Stimulated activated CD4-positive, alpha-beta T cell treated with anti-CD3 and anti-CD28 coated beads, Interleukin-12 subunit alpha, Interleukin-12 subunit beta, amount 100 ng/mL, for 4 hours (primary cell): ENCODE results near the gene TIMM44.
"Not testable (repeated sequence)": the region's sequence is repeated elsewhere in the genome, so short reads cannot be mapped to it uniquely, and the experiment has no call there.

Experiments
- DNase-seq: peaks from one replicate; pipeline ENCODE4 v3.0.0-alpha.2; 2020

The TIMM44 gene

DNA sequence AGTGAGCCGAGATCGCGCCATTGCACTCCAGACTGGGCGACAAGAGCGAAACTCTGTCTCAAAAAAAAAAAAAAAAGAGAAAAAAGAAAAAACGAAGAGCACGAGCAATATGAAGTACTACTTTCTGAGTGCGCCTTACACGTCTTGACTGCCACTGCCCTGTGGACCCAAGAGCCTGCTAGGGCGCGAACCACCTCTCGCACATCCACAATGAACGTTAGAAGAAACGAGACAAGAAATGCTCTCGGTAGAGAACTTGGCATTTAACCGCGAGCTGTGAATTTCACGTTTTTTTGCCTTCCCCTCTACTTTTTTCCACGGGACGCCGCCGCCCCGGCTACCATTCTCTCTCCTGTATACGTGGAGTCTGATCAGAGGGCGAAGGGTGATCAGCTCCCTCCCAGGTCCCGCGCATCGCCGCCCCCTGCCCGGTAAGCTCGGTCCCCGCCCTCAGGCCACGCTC, 454 bp downstream of the TIMM44 start:
- DNase-seq = no peak

DNA sequence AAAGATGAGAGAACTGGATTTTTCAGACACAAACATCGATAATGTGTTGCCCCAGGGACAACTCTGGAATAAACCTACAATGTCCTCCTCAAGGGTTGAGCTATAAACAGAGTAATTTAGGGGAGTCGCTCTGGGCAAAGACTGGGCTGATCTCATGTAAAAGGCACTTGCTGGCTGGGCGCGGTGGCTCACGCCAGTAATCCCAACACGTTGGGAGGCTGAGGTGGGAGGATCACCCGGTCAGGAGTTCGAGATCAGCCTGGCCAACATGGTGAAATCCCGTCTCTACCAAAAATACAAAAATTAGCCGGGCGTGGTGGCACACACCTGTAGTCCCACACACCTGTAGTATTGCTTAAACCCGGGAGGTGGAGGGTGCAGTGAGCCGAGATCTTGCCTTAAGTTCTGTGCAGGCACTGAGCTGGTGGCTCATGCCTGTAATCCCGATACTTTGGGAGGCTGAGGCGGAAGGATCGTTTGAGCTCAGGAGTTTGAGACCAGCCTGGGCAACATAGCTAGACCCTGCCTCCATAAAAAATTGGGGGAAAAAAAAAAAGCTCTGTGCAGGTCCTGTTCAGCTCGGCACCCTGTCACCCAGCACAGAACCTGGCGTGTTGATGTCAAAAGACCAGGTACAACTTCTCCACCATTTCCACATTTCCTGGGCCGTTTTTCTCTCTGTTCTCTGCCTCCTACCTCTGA, 1.4 kb downstream of the TIMM44 start:
- no peak for DNase-seq

DNA sequence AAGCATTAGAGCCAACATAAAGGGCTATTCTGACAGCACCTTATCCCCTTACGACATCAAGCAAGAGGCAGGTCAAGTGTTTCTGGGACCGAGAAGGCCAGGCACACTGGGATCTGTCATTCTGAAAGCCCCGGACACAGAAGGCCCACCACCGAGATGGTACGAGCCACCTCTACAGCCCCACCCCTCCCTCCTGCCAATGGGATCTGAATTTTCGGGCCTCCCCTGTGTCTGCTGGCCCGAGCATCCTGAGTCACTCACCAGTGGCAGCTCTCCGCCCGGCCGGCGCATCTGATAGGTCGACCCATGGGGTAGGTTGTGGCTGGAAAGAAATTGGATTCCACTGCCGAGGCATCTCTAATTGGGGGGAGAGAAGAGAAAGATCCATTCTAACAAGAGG, 2.6 kb downstream of the TIMM44 start:
- no peak for DNase-seq

DNA sequence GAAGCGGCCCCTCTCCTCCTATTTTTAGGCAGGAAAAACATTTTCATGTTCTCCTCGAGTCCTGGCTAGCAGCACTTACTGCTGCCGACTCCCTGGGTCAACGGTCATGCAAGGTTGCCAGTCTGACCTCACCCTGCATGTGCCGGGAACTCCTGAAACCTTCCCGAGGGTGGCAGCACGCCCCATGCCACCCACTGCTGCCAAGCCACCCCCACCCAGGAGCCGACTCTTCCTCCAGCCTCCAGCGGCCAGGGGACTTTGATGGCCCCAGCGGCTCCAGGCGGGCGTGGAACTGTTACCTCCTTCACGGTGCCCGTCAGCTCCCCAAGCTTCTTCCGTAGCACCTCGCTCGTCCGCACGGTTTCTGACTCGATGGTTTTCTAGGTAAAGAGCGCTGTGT, 8.7 kb downstream of the TIMM44 start:
- no peak for DNase-seq

DNA sequence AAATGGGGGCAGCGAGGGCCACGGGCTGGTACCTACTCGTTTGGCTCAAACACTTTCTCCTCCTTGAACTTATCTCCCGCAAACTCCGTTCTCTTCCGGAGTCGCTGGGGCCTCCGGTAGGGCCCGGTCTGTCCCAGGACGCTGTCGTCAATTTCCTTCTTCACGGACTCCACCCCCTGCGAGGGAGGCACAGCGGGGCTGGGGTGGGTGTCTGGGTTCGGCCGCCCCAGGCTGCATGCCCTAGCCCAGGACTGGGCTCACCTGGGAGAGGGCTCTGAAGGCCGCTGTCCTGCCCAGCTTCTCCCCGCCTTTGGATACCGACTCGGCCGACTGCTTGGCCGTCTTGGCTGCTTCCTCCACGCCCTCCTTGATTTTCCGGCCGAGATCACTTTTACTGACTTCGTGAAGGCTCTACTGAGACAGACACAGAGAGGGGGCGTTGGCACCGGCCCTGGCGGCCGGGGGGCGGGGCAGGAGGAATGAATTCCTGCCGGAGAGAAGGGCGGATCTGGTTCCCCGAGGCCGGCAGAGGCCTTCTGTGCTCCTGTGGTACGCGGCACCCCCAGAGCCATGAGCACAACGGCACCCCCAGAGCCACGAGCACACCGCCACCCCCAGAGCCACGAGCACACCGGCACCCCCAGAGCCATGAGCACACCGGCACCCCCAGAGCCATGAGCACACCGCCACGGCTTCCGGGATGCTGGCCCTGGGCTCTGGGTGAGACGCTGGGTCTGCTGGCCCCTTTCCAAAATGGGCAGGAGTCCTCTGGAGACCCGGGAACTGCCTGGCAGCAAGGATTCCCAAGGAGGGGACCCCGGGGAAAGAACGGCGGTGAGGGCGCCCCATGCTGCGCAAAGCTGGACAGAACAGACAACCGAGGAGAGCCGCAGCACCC, 9.4 kb downstream of the TIMM44 start:
- DNase-seq = no peak

DNA sequence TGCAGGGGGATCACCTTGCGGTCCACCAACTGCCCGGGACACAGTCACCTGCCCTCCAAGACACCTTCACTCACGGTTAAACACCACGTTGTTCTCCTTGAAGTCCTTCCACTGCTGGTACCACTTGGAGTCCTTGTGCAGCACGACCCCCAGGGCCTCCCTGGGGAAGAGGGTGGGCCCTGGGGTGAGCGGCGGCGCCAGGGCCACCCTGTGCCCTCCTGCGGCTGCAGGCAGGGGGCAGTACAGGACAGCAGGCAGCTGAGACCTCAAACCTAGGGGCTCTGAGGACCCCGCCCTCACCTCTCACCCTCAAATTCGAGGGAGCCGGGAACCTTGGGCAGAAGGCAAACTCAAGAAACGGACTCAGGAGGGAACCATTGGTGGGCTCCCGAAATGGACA, 10.1 kb downstream of the TIMM44 start:
- no peak for DNase-seq

DNA sequence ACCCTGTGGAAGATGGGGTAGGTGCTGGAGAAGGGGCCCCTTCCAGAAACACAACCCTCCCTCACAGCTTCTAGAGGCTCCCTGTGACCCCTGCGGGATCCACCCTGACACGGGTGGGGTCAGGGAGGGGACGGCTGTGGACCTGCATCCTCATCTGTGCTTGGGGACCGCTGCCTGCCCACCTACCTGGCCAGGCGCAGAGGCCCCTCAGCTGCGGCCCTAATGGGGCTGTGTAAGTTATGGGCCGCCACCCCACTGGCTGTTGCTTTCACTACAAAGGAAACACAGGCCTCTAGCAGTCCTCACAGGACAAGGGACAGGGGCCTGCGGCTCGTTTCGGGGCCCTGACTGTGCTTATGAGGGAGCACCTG, 10.6 kb downstream of the TIMM44 start:
- DNase-seq = no peak

DNA sequence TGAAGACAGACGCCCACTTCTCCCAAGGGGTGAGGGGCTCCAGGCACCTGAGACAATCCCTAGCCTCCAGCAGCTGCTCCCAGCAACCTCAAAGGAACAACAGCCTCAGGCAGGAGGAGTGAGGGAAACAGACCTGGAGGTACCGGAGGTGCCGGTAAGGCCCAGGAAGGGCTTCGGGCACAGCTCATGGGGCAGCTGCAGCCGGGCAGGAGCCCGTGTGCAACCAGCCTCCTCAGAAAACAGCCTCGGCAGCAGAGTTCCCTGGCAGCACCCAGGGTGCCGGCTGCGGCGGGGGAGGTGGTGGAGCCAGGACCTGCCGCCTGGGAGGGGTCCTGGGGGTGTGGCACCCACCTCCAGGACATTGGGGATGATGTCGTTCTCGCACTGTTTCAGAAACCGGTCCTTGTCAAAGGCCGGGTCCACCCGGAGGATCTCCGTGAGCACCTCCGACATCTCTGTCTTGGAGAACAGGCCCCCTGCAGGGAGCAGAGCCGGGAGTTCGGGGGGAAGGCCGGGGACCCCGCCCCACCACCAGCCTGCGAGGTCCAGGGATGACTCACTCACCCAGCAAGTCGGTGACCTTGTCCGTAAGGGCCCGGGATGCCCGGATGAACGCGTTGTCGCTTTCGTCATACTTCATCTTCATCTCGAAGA, 11.1 kb downstream of the TIMM44 start:
- DNase-seq = no peak

DNA sequence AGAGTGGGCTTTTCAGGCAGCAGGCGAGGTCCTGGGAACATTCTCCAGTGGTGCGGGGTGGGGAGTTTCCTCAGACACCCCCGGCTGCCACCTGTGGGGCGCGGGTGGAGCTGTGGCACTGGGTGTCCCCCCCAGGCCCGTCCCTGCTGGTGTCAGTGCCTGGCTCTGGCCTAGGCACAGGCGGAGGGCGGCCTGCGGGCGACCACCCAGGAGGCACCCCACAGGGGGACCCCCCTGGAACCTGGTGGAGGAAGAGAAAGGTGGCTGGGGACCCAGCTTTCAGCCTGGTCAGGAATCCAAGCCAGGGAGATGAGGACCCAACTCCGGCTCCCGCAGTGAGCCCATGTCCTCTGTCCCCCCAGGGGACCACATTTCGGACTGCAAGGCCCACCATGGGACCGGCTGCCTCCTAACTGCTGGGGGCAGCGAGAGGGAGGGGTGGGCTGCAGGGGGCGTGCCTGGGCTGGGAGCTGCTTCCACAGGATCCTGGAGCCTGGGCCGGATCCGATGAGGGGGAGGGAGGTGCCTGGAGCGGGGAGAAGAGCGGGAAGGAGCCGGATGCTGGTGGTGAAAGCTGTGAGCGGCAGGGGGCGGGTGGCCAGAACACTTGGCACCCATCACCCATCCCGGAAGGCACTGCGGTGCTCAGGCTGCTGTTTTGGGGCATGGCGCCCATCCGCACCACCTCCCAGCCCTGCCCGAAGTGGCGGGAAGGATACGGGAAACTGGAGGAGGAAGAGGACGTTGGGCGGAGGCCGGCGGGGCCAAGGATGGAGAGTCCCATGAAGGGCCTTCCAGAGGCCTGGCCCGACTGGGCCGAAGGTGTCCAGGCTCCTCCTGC, 12.0 kb downstream of the TIMM44 start:
- no peak for DNase-seq

DNA sequence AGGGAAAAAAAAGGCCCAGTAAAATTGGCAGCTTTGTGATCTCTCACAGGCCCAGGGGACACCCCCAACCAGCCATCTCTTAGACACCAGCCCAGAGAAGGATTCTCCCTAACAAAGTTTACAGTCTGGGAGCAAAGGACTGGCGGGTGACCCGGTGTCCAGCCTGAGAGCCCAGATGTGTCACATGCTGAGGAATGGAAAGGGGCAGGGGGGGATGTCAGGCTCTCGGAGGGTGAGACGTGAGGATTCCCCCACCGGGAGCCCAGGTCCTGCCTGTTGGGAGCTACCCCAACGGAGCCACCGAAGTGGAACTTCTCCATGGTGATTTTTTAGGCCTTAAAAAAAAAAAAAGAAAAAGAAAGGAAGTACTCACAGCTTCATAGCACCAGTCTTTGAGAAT, 12.7 kb downstream of the TIMM44 start:
- no peak for DNase-seq

DNA sequence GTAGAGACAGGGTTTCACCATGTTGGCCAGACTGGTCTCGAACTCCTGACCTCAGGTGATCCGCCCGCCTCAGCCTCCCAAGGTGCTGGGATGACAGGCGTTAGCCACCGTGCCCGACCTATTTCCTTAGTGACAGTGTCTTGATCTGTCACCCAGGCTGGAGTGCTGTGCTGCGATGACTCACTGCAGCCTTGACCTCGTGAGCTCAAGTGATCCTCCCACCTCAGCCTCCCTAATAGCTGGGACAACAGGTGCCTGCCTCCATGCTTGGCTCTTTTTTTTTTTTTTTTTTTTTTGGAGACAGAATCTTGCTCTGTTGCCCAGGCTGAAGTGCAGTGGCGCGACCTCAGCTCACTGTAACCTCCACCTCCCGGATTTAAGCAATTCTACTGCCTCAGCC, 13.4 kb downstream of the TIMM44 start:
- not testable (repeated sequence) for DNase-seq

DNA sequence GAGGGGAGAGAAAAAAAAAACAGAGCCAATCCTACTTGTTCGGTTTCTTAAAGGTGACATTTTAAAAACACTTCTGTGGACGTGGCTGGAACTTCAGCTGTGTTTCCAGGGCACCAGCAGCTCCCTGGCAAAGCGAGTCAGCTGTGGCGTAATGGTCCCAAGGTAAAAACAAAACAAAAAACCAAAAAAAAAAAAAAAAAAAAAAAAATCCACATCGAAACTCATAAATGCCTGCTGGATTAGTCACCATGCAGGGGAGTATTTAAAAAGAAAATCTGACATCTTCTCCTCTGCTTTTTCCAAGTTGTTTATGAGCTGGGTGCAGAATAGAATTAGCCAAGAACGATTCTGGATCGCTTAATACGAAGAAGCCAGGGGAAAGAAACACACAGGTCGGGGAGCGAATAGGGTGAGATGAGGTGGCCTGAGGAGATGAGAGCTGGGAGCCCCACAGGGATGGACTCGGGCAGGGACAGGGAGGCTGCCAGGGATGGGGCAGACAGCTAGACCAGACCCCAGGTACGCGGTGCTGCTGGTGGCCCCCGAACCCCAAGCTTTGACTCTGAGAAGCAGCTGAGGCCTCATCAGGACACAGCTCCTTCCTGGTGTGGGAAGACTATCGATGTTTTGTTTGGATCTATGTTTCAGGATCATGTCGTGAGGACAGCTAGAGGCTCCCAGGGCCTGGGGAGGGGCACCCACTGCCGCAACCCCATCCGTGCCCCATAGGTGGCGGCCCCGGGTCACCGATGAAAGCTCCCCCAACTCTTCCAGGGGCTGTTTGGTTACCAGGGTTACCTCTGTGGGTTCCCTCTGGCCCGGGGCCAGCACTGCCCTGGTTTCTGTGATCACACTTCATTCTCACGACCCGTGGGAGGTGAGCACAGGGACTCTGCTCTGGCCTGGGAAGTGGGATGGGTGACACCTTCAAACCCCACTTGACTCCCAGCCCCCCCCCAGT, 14.4 kb downstream of the TIMM44 start:
- peak; percentile 45 for DNase-seq

DNA sequence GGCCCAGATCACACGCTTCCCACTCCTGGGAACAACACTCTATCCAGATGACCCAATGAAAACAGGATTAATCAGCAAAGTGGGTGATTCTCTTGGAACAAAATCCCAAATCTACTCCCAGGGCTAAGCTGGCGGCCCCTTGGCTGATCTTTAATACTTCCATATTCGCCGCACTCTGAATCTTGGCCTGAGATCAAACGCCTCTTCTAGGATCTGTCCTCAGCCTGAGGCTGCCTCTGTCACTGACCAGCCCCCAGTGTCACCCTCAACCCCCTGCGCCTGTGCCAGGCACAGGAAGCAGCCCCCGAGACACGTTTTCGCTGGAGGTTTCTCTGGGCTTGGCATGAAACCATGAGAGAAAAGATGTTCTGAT, 15.1 kb downstream of the TIMM44 start:
- DNase-seq = no peak

DNA sequence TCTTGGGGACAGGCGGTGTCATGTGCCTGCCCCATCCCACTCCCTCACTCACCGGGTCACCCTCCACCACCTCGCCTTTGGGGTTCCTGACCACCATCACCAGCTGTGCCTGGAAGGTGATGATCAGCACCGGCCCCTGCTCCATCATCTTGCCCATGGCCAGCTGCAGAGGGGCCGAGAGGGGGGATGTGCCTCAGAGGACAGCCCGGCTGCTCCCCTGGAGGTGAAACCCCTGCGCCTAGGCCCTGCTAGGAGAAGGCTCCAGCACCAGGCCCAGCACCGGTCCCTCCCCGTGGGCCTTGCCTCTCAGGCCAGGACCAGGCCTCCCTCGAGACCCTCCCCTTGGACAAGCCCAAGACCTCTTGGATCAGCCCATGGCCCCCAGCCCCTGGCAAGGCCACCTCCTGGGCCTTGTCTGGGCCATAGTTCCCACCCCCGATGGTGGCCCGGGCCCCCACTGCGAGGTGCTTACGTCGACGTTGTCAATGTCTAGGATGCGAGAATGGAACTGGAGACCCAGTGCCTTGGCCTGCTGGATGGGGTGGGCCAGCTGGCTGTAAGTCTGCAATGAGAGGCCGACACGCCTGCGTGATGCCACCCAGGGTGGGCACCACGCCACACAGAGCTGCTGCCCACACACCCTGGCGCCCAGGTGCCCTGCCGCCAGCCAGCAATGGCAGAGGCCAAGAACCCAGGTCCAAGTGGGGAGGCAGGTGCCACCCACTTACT, 15.7 kb downstream of the TIMM44 start:
- no peak for DNase-seq

DNA sequence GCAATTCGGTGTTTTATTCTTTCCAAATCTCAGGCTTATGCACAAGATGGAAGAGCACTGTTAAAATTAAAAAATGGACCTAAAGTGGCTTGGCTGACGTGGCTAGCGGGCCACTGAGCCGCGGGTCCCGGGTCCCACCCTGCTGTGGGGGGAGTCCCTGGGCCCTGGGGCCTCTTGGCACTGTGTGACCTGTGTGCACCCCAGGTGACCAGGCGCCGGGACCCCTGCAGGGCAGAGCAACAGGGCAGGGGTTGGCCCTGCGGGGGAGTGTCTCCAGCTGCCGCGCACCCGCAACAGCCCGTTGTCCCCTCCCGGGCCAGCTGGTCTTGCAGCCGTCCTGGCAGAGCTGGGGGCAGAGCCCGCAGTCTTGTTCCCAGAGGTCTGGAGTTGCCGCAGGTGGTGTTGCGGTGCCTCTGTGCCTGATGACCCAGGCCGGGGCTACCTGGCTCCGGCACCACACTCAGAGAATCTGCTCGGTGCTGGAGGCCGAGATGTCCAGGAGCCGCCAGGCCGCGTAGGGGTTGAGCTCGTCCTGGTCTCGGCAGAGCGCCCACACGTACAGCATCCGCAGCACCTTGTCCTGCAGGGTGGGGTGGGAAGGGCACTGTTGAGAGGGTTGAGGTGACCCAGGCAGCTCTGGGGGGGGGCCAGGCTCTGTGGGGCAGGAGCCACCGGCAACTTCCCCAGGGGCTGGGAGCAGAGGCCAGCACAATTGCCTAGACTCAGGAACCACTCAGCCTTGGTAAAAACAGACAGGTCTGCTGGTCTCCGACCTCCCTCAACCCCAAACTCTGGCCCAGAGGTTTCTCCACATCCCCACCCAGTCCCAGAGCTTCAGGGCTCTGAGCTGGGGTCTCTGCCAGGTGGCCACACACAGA, 16.5 kb downstream of the TIMM44 start:
- no peak for DNase-seq

DNA sequence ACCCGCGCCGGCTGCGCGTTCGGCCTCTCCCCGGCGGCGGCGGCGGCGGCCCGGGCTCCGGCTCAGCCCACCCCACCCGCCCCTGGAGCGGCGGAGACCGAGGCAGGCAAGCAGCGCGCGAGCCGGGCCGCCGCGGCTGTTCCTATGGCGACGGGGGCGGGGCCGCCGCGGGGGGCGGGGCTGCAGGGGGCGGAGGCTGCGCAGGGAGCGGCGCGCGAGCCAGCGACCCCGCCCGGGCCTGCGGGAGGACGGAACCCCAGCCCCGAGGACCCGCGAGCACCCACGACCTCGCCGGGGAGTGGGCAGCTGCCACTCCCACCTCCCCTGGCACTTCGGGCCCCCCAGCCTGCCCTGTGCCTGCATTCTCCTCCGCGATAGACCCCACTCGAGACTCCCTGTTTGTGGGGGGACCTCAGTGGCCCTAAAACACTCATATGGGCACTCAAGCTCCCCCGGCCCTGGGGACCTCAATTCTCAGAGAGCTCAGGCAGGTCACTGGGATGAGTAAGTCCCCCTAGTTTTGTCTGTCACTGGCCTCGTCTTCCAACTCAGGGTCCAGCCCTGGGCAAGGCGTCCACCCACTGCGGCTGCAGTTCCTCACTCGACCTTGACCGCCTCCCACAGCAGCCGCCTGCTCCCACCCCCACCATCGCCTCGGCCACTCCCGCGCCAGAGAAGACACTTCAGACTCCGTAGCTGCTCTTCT, 17.3 kb downstream of the TIMM44 start, which contains the start of gene CTXN1:
TSS of gene CTXN1 (minus strand) at position 115 of the 706 bp plus-strand sequence. CDS start 597 bp downstream, outside the sequence.
- peak; percentile 82 for DNase-seq

DNA sequence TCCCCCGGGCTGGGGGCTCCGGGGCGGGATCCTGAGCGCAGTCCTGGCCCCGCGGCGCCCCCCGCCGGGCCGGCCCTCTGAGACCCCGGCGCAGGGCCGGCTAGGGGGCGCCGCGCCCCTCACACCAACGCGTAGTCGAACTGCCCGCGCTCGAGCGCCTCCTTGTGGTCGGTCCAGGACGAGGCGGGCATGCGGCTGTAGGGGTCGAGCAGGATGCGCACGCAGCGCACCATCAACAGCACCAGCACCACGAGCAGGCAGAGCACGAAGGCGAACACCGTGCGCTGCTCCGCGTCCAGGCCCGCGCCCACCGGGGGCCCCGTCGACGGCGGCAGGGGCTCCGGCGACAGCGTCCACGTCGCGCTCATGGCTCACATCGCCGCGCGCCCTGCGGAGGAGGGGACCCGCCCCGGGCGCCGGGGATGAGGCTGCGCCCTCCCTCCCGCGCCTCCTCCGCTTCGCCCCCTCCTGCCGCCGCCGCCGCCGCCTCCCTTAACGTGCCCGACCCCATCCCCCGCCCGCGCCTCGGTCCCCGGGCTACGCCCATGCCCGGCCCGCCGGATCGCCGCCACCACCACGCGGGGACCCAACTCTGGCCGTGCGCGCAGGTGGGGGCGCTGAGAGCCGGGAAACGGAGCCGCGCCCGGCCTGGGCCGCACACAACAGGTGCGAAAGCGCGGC, 18.2 kb downstream of the TIMM44 start:
- DNase-seq = peak; percentile 75

DNA sequence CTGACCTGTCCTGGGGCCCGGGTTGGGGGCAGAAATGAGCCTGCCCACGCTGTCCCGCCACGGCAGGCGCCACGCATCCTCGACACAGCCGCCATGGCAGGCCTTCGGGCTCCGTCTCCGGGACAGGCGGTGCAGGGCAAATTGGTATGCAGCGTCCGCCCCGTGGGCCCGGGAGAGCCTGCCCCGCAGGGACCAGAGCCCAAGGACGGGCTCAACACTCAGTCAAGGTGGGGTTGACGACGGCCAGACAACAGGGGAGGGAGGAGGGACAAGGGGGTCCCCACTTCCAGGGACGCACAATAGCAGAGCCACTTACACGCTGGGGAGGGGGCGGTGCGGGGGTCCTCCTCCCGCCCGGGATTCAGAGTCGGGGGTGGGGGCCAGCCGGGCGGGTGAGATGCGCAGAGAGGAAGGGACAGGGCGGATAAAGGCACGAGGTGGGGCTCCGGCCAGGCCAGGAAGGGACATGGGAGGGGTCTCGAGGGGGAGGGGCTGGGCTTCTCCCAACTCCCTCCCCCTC, 18.8 kb downstream of the TIMM44 start:
- DNase-seq = no peak
